HepG2 (cell line): ENCODE results near the gene GORASP2. TPM values are rescaled to one million over a fixed set of nuclear protein-coding genes. Genes with fewer than 3 reads are reported as not detected.

ENCODE experiments used
- ATAC-seq: fragments of 200-7000 bp; cut with Tn5 transposase; 3 replicates; pipeline ENCODE4 v1.9.1; 2020; ENCODE audit warnings: mild to moderate bottlenecking, moderate library complexity
- BruUV-seq: library from RNA; stranded (reverse); fragments of 400-500 nt; replicated peaks from 2 replicates; lab custom pipeline; 2021; lab: Mats Ljungman, UMichigan
- CTCF ChIA-PET: fragments of 300-600 bp; formaldehyde crosslinking; extraction: SDS; loops from one replicate; lab custom pipeline; 2021; ENCODE audit warnings: low total read pairs, inconsistent platforms, low intra/inter-chr PET ratio; lab: Yijun Ruan, JAX
- POLR2A ChIA-PET: fragments of 350-600 bp; sonication (Branson Sonifier 250); formaldehyde crosslinking; loops from one replicate; lab custom pipeline; 2020; ENCODE audit warnings: antibody characterized with exemption, inconsistent platforms; lab: Yijun Ruan, JAX
- DNase-seq: peaks from one replicate; pipeline ENCODE4 v3.0.0-alpha.2; 2015; ENCODE audit warnings: low spot score
- FAIRE-seq: peaks from 3 replicates; lab custom pipeline; 2011; peaks lifted over from hg19 to GRCh38; lab: Jason Lieb, UNC
- H2AFZ ChIP-seq: one replicate; pipeline ENCODE4 v1.6.1; 2011; ENCODE audit warnings: low read length, inconsistent platforms
- H3K27ac ChIP-seq: fragments of 300-600 bp; 3 replicates; pipeline ENCODE4 v1.8.0; 2011; ENCODE audit warnings: mixed run types, mild to moderate bottlenecking, mixed read lengths, low read length, inconsistent platforms; ENCODE audit not compliant: insufficient read depth; ENCODE audit errors: extremely low read length
- H3K27me3 ChIP-seq, 2 experiments: fragments of 200-600 bp in 1 of 2; 2 replicates in 1 of 2; 3 replicates in 1 of 2; pipeline versions ENCODE4 v1.6.0 to v1.8.0; 2011; ENCODE audit warnings: low read length in 2 of 2, mild to moderate bottlenecking in 2 of 2, moderate library complexity in 2 of 2, inconsistent platforms in 1 of 2; ENCODE audit not compliant: insufficient read depth in 2 of 2, control insufficient read depth in 1 of 2
- H3K36me3 ChIP-seq, 2 experiments: fragments of 200-600 bp in 1 of 2; replicated peaks in 1 of 2; 2 replicates in 1 of 2; 3 replicates in 1 of 2; pipeline versions ENCODE4 v1.5.1 to v1.8.0; 2011; ENCODE audit warnings: low read length in 2 of 2, inconsistent platforms in 1 of 2; ENCODE audit not compliant: insufficient read depth in 2 of 2, control insufficient read depth in 1 of 2
- H3K4me1 ChIP-seq: 2 replicates; pipeline ENCODE4 v1.5.1; 2012; ENCODE audit warnings: low read length, inconsistent platforms; ENCODE audit not compliant: insufficient read depth
- H3K4me2 ChIP-seq: 2 replicates; pipeline ENCODE4 v1.6.0; 2011; ENCODE audit warnings: low read depth, low read length, inconsistent platforms
- H3K4me3 ChIP-seq, 3 experiments: fragments of 200-600 bp in 1 of 3; sonication (generic), shearing (Covaris generic) in 1 of 3; replicated peaks in 1 of 3; 2 replicates each; pipeline ENCODE4 v1.5.1; 2011 to 2016; ENCODE audit warnings: low read length in 3 of 3, inconsistent platforms in 2 of 3, low read depth in 2 of 3, mild to moderate bottlenecking in 2 of 3, control low read depth in 1 of 3, mixed read lengths in 1 of 3; ENCODE audit not compliant: insufficient read depth in 1 of 3
- H3K79me2 ChIP-seq: one replicate; pipeline ENCODE4 v1.6.1; 2011; ENCODE audit warnings: low read length, inconsistent platforms; ENCODE audit not compliant: insufficient read depth
- H3K9ac ChIP-seq: 2 replicates; pipeline ENCODE4 v1.6.0; 2011; ENCODE audit warnings: mild to moderate bottlenecking, low read depth, low read length, inconsistent platforms; ENCODE audit not compliant: insufficient read depth
- H3K9me3 ChIP-seq: 2 replicates; pipeline ENCODE4 v1.5.1; 2012; ENCODE audit warnings: mild to moderate bottlenecking, low read length
- H4K20me1 ChIP-seq: 2 replicates; pipeline ENCODE4 v1.6.0; 2011; ENCODE audit warnings: inconsistent platforms, mild to moderate bottlenecking, low read length, moderate library complexity; ENCODE audit not compliant: insufficient read depth
- CENPX ChIP-seq: sonication (generic); formaldehyde crosslinking; IDR thresholded peaks from 2 replicates; pipeline ENCODE4 v1.9.0; 2021; ENCODE audit warnings: mild to moderate bottlenecking, missing genetic modification reagents, moderate library complexity
- IKZF1 ChIP-seq: fragments of 450-650 bp; IDR thresholded peaks from 2 replicates; pipeline ENCODE4 v1.7.1; 2016
- IRF2 ChIP-seq: IDR thresholded peaks from 2 replicates; pipeline ENCODE4 v1.6.1; 2018; ENCODE audit warnings: missing genetic modification reagents, missing compliant biosample characterization
- NFE2L2 ChIP-seq: fragments of 150-350 bp; IDR thresholded peaks from 2 replicates; pipeline ENCODE4 v1.6.1; 2014; ENCODE audit warnings: low read length
- RBM22 ChIP-seq: fragments of 200-400 bp; formaldehyde crosslinking; optimal IDR thresholded peaks from 2 replicates; pipeline ENCODE3; 2017; ENCODE audit warnings: mild to moderate bottlenecking, low read length, moderate library complexity
- SCMH1 ChIP-seq: sonication (generic); formaldehyde crosslinking; IDR thresholded peaks from 2 replicates; pipeline ENCODE4 v1.9.0; 2021; ENCODE audit warnings: missing genetic modification reagents, mild to moderate bottlenecking, borderline replicate concordance
- SRSF9 ChIP-seq: fragments of 200-400 bp; formaldehyde crosslinking; IDR thresholded peaks from 2 replicates; pipeline ENCODE4 v1.6.1; 2018; ENCODE audit warnings: borderline replicate concordance, mild to moderate bottlenecking, low read depth, low read length; ENCODE audit not compliant: insufficient read depth, poor library complexity, severe bottlenecking
- ZFP36L2 ChIP-seq: sonication (generic); formaldehyde crosslinking; IDR thresholded peaks from 2 replicates; pipeline ENCODE4 v1.4.0; 2020; ENCODE audit warnings: missing genetic modification reagents
- WGBS: methylation state at CpG from one replicate; pipeline ENCODE4 v1.1.6; 2017; ENCODE audit warnings: low lambda C conversion rate; 5-methylcytosine and 5-hydroxymethylcytosine counted together
- in situ Hi-C: cut with HindIII; loops from 2 replicates; pipeline ENCODE4 v1.10.0; 2017; ENCODE audit warnings: low pct_unique_long_range_greater_than_20kb; ENCODE audit not compliant: extremely low pct_ligation_motif_present
- intact Hi-C: fragments of 100-400 bp; cut with micrococcal nuclease; formaldehyde crosslinking; loops from one replicate; pipeline ENCODE4 v1.10.0; 2022; ENCODE audit not compliant: unreplicated experiment
- polyA plus RNA-seq, 8 experiments: library from polyadenylated mRNA; depleted of rRNA in 3 of 8; stranded (reverse) in 7 of 8; unstranded in 1 of 8; fragments of >200 nt; fragmentation: Illumina TruSeq in 4 of 8; extraction: Trizol in 4 of 8; gene quantifications; 2 replicates each; pipeline versions ENCODE4 v1.2.1 to v1.2.3, GENCODE V29; 2011 to 2016; ENCODE audit warnings: low read depth in 4 of 8, missing spikeins in 1 of 8, mixed read lengths in 1 of 8; ENCODE audit not compliant: insufficient read depth in 1 of 8
- total RNA-seq, 5 experiments: library from RNA; depleted of rRNA; stranded (reverse); fragments of >200 nt; fragmentation: Illumina TruSeq; extraction: Trizol; gene quantifications; 2 replicates each; pipeline ENCODE4 v1.2.3, GENCODE V29; 2016; ENCODE audit warnings: low read depth in 1 of 5
- TF ChIP-seq, protein P1 (sequence below): sonication (generic); formaldehyde crosslinking; IDR thresholded peaks from 2 replicates; pipeline ENCODE4 v1.4.0; 2020; ENCODE audit warnings: missing genetic modification reagents, borderline replicate concordance
- TF ChIP-seq, protein P2 (sequence below): sonication (generic); formaldehyde crosslinking; IDR thresholded peaks from 2 replicates; pipeline ENCODE4 v1.4.0; 2020; ENCODE audit warnings: mild to moderate bottlenecking, low read depth, missing genetic modification reagents
- TF ChIP-seq, protein P3 (sequence below), 2 experiments: fragments of 450-650 bp in 1 of 2; sonication (generic) in 1 of 2; formaldehyde crosslinking; IDR thresholded peaks; 2 replicates each; pipeline versions ENCODE4 v1.5.0 to v1.8.0; 2020 to 2022; ENCODE audit warnings: mild to moderate bottlenecking in 1 of 2, missing genetic modification reagents in 1 of 2

Gene GORASP2
- total and polyA plus RNA-seq, 2 of the 13 experiments (the other 11 are each of a cell fraction or from before 2014, with no cell fraction given): 103 to 239 TPM

DNA sequence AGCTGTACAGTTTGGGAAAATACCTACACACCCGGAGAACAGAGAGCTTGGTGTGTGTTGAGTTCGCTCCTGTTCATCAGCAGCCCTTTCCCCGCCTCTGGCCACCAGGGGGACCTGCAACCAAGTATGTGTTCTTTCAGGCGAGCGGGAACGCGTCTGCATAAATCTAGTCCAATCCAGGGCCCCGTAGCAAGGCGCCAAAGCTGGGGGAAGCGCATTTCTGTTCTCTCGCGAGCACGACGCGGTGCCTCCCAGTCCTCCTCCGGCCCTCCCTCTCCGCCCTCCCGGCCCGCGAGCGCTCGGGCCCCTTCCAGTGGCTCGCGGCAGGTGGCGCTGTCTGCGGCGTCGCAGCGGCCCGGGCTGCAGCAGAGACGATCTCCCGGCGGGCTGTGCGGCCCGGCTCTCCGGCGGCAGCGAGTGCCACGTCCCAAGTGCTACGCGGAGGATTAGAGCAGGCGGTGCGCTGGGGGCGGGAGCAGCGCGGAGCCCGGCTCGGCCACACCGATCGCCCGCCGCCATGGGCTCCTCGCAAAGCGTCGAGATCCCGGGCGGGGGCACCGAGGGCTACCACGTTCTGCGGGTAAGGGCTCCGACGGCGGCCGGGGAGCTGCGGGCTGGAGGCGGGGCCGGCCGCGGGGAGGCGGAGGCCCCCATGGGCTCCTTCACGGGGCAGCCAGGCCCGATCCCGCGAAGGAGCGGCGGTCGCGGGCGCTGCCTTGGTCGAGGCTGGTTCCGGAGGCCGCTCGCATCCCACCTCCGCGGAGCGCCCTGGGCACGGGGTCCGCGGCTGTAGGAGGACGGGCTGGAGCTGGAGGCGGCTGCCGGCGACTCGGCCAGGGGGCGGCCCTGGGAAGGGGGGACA, at the start of gene GORASP2 (continued):
- TF ChIP-seq NFE2L2: peak; percentile 3; the same call in 1 of the 2 replicates
- TF ChIP-seq, protein P1, sequence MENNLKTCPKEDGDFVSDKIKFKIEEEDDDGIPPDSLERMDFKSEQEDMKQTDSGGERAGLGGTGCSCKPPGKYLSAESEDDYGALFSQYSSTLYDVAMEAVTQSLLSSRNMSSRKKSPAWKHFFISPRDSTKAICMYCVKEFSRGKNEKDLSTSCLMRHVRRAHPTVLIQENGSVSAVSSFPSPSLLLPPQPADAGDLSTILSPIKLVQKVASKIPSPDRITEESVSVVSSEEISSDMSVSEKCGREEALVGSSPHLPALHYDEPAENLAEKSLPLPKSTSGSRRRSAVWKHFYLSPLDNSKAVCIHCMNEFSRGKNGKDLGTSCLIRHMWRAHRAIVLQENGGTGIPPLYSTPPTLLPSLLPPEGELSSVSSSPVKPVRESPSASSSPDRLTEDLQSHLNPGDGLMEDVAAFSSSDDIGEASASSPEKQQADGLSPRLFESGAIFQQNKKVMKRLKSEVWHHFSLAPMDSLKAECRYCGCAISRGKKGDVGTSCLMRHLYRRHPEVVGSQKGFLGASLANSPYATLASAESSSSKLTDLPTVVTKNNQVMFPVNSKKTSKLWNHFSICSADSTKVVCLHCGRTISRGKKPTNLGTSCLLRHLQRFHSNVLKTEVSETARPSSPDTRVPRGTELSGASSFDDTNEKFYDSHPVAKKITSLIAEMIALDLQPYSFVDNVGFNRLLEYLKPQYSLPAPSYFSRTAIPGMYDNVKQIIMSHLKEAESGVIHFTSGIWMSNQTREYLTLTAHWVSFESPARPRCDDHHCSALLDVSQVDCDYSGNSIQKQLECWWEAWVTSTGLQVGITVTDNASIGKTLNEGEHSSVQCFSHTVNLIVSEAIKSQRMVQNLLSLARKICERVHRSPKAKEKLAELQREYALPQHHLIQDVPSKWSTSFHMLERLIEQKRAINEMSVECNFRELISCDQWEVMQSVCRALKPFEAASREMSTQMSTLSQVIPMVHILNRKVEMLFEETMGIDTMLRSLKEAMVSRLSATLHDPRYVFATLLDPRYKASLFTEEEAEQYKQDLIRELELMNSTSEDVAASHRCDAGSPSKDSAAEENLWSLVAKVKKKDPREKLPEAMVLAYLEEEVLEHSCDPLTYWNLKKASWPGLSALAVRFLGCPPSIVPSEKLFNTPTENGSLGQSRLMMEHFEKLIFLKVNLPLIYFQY (CRISPR knock-in tag): peak; percentile 88
- TF ChIP-seq SCMH1: no peak
- TF ChIP-seq, protein P2, sequence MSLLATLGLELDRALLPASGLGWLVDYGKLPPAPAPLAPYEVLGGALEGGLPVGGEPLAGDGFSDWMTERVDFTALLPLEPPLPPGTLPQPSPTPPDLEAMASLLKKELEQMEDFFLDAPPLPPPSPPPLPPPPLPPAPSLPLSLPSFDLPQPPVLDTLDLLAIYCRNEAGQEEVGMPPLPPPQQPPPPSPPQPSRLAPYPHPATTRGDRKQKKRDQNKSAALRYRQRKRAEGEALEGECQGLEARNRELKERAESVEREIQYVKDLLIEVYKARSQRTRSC: no peak

DNA sequence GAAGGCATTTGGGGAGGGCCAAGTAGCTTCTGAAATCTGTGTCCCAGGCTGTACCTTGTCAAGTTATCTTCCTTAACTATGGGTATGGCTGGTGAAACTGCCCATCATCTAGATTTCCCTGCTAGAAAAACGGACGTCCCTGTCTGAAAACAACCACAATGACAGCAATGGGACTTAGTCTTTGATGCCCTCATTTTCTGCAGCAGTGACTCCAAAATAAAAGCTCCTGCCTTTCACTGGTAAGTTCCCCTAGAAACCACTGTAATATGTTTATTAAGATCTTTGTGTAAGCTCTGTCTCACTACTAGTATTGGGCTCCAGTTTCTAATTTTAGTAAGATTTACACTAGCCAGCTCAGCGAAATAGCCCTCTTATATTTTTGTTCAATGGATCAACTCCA, 47.2 kb upstream of the GORASP2 start:
- Histone ChIP-seq H2AFZ (no peak overlapping the region), H3K36me3 (no peaks in the 10 kb centered on the region), H3K9me3 (no peaks in the 10 kb centered on the region), H3K4me2 (no peak overlapping the region), H3K9ac (no peak overlapping the region)
- 9% methylated on average over 3 of the region's 3 CpGs for WGBS
- intact Hi-C loops: no loop called here
- POLR2A ChIA-PET: no interaction called here
- TF ChIP-seq CENPX (CRISPR knock-in tag): no peak
- no peak for TF ChIP-seq RBM22
- TF ChIP-seq, protein P3, sequence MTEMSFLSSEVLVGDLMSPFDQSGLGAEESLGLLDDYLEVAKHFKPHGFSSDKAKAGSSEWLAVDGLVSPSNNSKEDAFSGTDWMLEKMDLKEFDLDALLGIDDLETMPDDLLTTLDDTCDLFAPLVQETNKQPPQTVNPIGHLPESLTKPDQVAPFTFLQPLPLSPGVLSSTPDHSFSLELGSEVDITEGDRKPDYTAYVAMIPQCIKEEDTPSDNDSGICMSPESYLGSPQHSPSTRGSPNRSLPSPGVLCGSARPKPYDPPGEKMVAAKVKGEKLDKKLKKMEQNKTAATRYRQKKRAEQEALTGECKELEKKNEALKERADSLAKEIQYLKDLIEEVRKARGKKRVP (CRISPR knock-in tag; IDR thresholded peaks at IDR 0.05): no peak
- TF ChIP-seq IRF2: no peak
- TF ChIP-seq ZFP36L2 (CRISPR knock-in tag): no peak
- TF ChIP-seq SRSF9: no peak
- TF ChIP-seq IKZF1: no peak
- TF ChIP-seq, all 625 proteins: peak for 0
- FAIRE-seq: no peak
- Histone ChIP-seq H3K4me3 (no peak overlapping the region), H3K4me1 (no peaks in the 10 kb centered on the region), H4K20me1 (no peaks in the 10 kb centered on the region), H3K27me3 (peaks cover 0 to 7% of the 10 kb centered on the region in 2 experiments; a peak in 4 of 5 replicates), H3K79me2 (no peaks in the 10 kb centered on the region), H3K27ac (no peak overlapping the region)
- DNase-seq: no peak
- CTCF ChIA-PET: no interaction called here
- in situ Hi-C loops: no loop called here
- BruUV-seq: no TSS peak
- ATAC-seq: no peak
